Measurements from ENCODE around the gene NAPB.

GRCh38 chr20:23387118-23387443 lies 34.2 kb downstream of the NAPB start:
- no peak for TF ChIP-seq EZH2 (IDR thresholded peaks at IDR 0.05)
- TF ChIP-seq POLR2AphosphoS5 (IDR thresholded peaks at IDR 0.05; ENCODE audit: borderline replicate concordance, low read depth, low read length): no peak

All from SK-N-MC (cell line).